ENCODE measurements around the gene ZFYVE28. TPM values are rescaled to one million over a fixed set of nuclear protein-coding genes. Genes with fewer than 3 reads are reported as not detected.

The ZFYVE28 gene
- total RNA-seq, 2 donors from 2014 or later: 2.7 to 9.9 TPM

- no peaks in the 10 kb centered on the region for H3K9me3 Mint-ChIP-seq
- no peak overlapping the region for H3K27ac Mint-ChIP-seq
- DNase-seq (ENCODE audit: low spot score in 2 of 2) (no peak), ATAC-seq (no peak)
- H3K36me3 Mint-ChIP-seq: no peaks in the 10 kb centered on the region
These were observed 11.5 kb downstream of the ZFYVE28 start for GRCh38 chr4:2406920-2407319.

DNA sequence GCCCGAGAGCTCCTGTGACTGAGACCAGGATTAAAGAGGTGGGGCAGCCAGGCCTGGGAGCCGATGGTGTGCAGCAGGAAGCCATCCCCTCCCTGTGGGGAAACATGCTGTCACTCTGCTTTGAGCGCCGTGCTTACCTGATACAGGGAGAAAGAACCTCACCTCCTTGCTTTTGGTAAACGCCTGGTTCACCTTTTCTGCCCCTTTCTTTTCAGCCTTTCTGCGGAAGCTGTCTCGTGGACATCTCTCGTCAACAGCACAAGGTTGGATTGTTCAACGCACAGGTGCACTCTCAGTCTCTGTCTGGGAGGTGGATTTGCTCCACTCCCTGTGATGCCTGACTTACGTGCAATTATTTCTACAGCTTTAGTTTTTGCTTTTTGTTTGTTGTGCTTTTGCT is 12.0 kb downstream of the ZFYVE28 start:
- H3K36me3 Mint-ChIP-seq: no peaks in the 10 kb centered on the region
- ATAC-seq (no peak), DNase-seq (ENCODE audit: low spot score in 2 of 2) (no peak)
- no peak overlapping the region for H3K27ac Mint-ChIP-seq
- H3K9me3 Mint-ChIP-seq: no peaks in the 10 kb centered on the region

GRCh38 chr4:2402941-2403340 is 15.5 kb downstream of the ZFYVE28 start:
- no peak overlapping the region for H3K27ac Mint-ChIP-seq
- DNase-seq (ENCODE audit: low spot score in 2 of 2): no peak
- ATAC-seq: no peak
- H3K9me3 Mint-ChIP-seq: no peaks in the 10 kb centered on the region
- H3K36me3 Mint-ChIP-seq: no peaks in the 10 kb centered on the region

DNA sequence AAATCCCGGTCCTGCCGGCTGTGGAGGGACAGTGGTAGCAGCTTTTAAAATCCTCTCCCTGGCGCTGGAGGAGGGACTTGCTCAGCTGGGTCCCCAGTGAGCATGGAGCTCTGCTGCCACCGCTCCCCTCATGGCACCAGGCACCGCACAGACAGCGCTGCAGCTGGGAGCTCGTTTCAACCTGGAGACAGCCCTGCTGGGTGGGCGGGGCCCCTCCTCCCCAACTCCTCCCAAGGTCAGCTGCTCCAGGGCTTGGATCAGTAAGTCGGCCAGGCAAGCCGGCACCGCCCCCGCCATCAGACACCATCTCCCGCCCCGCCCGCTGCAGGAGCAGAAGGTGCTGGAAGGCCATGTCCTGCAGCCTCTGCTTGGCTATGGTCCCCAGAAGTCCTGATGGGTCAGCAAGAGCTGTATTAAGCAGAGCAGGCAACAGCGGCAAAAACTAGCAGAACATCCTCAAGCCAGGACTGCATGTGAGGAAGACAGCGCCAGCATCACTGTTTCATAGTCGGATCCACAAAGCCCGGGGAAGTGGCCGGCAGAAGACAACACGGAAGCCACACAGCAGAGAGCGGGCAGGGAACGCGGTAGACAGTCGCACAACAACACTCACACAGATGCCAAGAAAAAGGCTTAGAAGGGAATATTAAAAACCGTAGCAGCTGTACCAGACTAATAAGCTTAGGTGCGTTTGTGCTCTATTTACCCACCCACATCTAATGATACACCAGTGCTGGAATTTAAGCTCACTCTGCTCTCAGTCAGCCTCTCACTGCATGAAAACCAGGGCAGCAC is 16.2 kb downstream of the ZFYVE28 start:
- DNase-seq (ENCODE audit: low spot score in 2 of 2): no peak
- no peak overlapping the region for H3K27ac Mint-ChIP-seq
- H3K36me3 Mint-ChIP-seq: no peaks in the 10 kb centered on the region
- H3K9me3 Mint-ChIP-seq: no peaks in the 10 kb centered on the region
- peak; percentile 54 to 59 for ATAC-seq

DNA sequence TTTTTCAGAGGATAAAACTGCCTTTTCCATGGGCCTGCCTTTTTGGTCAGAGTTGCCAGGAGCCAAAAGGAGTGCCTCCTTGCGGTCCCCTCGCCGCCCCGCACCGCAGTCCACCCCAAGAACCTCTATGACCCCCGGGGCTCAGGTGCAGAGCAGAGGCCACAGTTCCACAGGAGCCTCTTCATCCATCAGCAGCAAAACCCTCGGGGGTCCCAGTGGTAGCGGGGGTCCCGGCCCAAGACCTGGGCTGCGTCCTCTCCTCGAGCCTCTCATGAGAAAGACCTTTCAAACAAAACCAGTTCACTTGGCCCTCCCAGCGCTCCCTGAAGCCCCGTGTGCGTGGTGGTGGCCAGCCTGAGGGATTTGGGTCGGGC is 16.8 kb downstream of the ZFYVE28 start:
- H3K27ac Mint-ChIP-seq: no peak overlapping the region
- DNase-seq (ENCODE audit: low spot score in 2 of 2) (no peak), ATAC-seq (no peak)
- no peaks in the 10 kb centered on the region for H3K36me3 Mint-ChIP-seq
- H3K9me3 Mint-ChIP-seq: no peaks in the 10 kb centered on the region

DNA sequence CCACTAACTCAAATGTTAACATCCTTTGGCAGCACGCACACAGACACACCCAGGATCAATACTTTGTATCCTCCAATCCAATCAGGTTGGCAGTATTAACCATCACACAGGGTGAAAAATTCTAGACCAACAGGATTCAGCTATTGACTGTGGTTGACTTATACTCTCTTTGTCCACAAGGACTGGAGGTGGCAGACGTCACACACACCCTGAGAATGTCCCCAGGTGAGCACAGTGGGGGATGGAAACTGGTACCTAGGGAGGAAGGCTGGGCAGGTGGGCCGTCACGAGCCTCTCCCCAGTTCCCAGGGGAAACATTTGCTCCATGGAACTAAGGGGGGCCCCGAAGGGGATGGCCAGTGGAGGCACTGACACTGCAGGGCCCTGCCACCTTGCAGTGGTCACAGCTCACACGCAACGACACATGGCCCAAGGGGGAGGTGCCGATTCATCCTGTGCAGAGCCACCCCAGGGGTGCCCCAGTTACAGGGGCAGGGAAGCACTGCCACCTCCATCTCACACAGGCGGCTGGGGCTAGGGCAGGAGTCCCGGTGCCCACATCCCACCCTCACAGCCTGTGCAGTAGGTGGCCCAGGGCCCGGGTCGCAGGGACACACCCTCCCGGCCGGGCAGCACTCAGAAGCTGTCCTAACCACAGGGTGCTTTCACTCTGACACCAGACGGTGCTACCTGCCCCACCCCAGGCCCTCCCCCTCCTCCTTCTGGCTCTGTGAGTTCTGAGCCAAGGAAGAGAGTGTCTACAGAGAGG is 17.4 kb downstream of the ZFYVE28 start:
- Mint-ChIP-seq H3K36me3 (no peaks in the 10 kb centered on the region), H3K9me3 (no peaks in the 10 kb centered on the region), H3K27ac (no peak overlapping the region)
- ATAC-seq (peak; percentile 41 to 53), DNase-seq (ENCODE audit: low spot score in 2 of 2) (no peak)

- ATAC-seq (no peak), DNase-seq (ENCODE audit: low spot score in 2 of 2) (no peak)
- no peaks in the 10 kb centered on the region for H3K9me3 Mint-ChIP-seq
- H3K36me3 Mint-ChIP-seq: no peaks in the 10 kb centered on the region
- no peak overlapping the region for H3K27ac Mint-ChIP-seq
These were observed 18.7 kb downstream of the ZFYVE28 start for GRCh38 chr4:2399631-2400190.

DNA sequence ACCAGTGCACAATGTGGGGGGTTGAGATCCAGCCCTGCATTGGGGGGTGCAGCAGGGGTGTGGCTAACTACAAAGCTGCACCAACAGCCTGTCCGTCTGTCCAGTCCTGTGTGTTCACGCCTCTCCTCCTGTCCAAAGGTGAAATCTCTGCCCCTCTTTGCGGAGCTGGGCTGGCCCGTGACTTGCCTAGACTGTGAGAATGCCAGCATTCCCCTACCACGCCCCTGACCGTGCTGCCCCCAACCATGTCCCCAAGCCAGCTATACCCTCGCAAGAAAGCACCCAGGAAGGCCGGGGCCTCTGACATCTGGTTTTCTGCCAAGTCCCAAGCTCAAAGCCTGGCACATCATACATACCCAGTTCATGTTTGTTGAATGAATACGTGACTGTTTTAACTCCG is 19.2 kb downstream of the ZFYVE28 start:
- H3K9me3 Mint-ChIP-seq: no peaks in the 10 kb centered on the region
- H3K36me3 Mint-ChIP-seq: no peaks in the 10 kb centered on the region
- no peak overlapping the region for H3K27ac Mint-ChIP-seq
- no peak for ATAC-seq
- DNase-seq (ENCODE audit: low spot score in 2 of 2): no peak

DNA sequence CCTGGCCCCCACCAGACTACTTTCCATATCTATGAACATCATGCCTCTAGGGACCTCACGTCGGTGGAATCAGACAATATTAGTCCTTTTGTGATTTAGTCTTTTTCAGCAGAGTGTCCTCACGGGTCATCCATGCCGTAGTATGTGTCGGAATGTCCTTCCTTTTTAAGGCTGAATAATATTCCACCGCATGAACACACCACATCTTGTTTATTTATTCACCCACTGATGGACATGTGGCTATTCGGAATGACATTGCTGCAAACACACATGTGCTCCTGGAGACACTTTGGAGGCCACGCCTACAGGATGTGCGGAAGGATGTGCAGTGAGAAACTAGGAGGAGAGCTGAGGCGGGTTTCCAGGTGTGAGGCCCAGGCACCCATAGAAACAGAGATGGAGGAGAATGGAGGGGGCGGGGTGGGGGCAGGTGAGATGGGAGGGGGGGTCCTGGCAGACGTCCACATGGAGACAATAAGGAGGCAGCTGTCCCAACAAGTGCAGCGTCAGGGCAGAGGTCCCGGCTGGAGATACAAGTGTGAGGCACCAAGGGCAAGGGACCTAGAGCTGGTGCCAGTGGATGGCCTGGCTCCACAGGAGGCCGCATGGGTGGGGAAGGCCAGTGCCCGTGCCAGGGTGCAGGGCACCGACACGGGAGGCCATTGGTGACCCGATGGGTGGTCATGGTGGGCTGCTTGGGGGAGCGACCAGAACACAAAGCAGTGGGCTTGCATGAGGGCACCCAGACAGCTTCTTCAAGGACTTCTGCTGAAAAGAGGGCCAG is 20.7 kb downstream of the ZFYVE28 start:
- ATAC-seq (no peak), DNase-seq (ENCODE audit: low spot score in 2 of 2) (no peak)
- H3K9me3 Mint-ChIP-seq: no peaks in the 10 kb centered on the region
- H3K27ac Mint-ChIP-seq: no peak overlapping the region
- H3K36me3 Mint-ChIP-seq: no peaks in the 10 kb centered on the region

DNA sequence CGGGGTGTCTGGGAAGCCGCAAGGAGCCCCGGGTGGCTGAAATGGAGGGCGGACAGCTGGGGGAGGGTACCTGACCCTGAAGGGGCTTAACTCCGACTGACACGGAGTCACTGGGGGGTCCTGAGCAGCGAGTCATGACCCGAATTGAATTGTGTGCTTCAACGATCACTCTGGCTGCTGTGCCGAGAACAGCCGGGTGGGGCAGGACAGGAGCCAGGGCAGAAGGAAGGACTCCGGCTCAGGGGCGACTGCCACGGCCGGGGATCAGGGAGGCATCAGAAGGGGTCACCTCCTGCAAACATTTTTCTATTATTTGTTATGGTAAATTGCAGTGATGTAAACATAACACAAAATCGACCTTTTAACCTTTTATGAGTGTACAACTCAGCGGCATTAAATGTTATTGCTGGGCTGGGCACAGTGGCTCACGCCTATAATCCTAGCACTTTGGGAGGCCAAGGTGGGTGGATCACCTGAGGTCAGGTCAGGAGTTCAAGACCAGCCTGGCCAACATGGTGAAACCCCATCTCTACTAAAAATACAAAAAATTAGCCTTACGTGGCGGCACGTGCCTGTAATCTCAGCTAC is 21.6 kb downstream of the ZFYVE28 start:
- ATAC-seq (no peak), DNase-seq (ENCODE audit: low spot score in 2 of 2) (no peak)
- Mint-ChIP-seq H3K36me3 (no peaks in the 10 kb centered on the region), H3K9me3 (no peaks in the 10 kb centered on the region), H3K27ac (no peak overlapping the region)

GRCh38 chr4:2395584-2395983 is 22.9 kb downstream of the ZFYVE28 start:
- H3K9me3 Mint-ChIP-seq: no peaks in the 10 kb centered on the region
- ATAC-seq: no peak
- H3K27ac Mint-ChIP-seq: no peak overlapping the region
- no peak for DNase-seq (ENCODE audit: low spot score in 2 of 2)
- no peaks in the 10 kb centered on the region for H3K36me3 Mint-ChIP-seq

DNA sequence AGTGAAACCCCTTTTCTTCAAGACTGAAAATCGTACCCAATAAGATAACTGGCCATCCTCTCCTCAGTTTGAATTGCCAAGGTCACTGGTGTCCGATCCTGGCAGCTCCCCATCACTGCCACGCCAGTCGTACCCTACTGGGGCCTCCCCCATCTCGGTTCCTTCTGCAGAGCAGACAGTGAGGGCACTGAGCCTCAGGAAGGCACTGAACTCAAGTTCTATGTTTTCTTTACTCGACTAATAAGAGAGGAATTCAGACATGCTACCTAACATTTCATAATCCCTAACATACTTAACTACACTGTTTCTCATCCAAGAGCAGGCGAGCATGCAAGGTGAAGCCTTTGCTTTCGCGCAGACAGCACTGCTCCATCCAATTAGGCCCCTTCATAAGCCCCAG is 23.4 kb downstream of the ZFYVE28 start:
- DNase-seq (ENCODE audit: low spot score in 2 of 2): no peak
- H3K27ac Mint-ChIP-seq: no peak overlapping the region
- no peaks in the 10 kb centered on the region for H3K36me3 Mint-ChIP-seq

GRCh38 chr4:2394528-2394927 is 23.9 kb downstream of the ZFYVE28 start:
- DNase-seq (ENCODE audit: low spot score in 2 of 2): no peak
- ATAC-seq: no peak
- no peaks in the 10 kb centered on the region for H3K9me3 Mint-ChIP-seq
- peak overlapping the region in 1 of 2 donors; percentile 36 for H3K27ac Mint-ChIP-seq
- no peaks in the 10 kb centered on the region for H3K36me3 Mint-ChIP-seq

More for the DNA sequence above, 23.4 kb downstream of the ZFYVE28 start:
- no peak for ATAC-seq
- H3K9me3 Mint-ChIP-seq: no peaks in the 10 kb centered on the region

GRCh38 chr4:2393353-2394270 is 24.8 kb downstream of the ZFYVE28 start:
- DNase-seq (ENCODE audit: low spot score in 2 of 2) (no peak), ATAC-seq (peak; percentile 41 to 58)
- no peaks in the 10 kb centered on the region for H3K9me3 Mint-ChIP-seq
- H3K27ac Mint-ChIP-seq: peak overlapping the region; percentile 8 to 50
- no peaks in the 10 kb centered on the region for H3K36me3 Mint-ChIP-seq

DNA sequence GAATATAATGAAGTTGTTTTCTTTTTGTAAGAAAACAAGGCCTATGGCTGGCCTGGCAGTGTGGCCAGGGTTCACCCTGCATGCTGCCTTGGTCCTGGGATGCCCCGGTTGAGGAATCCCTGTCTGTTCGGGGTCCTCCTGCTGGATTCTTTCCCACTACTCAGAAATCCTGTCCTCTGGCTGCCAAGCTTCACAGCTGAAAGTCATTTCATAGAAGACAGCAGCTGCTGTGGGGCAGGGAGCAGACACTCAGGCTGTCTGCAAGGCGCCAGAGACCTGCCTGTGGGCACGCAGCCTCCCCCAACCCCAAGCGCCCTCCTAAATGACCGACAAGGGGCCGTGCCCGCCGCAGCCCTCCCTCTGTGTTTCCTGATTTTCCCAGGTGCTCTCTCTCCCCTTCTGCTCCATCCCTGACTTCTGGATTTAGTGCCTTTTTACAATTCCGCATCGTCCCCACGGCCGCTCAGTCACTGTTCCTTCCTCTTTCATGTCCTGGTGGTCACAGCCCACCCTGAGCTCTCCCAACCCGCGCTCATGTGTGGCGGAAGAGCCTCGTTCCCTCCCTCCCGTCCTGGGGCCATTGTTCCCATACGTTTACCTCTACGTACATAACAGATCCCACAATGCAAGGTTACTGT is 27.5 kb downstream of the ZFYVE28 start:
- ATAC-seq (no peak), DNase-seq (ENCODE audit: low spot score in 2 of 2) (no peak)
- Mint-ChIP-seq H3K9me3 (no peaks in the 10 kb centered on the region), H3K27ac (no peak overlapping the region), H3K36me3 (no peaks in the 10 kb centered on the region)
